ENCODE measurements around the gene THADA. TPM values are rescaled to one million over a fixed set of nuclear protein-coding genes. Genes with fewer than 3 reads are reported as not detected.

THADA gene
- total and polyA plus RNA-seq, 7 donors: 4.4 to 35.2 (median 20.2) TPM

DNA sequence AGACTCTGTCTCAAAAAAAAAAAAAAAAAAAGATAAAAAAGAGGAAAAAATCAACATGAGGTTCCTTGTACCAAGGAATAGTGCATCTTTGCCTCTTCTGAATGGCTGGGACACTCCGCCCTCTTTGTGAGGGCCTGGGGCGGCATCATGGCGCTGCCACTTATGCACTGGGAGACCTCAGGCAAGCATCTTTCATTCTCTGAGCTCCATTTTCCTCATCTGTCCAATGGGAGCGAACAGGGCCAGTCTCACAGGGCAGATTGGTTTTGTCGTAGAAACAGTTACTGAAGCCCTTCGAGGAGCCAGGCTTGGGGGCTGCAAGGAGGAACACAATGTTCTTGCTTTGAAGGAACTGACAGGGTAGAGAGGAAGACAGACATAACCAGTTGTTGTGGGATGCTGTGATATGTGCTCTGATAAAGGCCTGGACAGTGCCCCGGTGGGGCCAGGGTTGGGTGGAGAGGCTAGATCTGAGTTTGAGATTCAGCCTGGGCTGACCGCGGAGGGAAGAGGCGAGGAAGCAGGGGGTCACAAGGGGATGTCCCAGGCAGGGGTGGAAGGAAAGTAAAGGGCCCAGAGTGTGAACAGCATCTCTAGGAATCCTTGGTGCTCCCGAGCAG is 383.5 kb downstream of the THADA start:
- Histone ChIP-seq H3K27me3 (no peaks in the 10 kb centered on the region), H3K4me3 (no peak overlapping the region), H3K36me3 (no peaks in the 10 kb centered on the region), H3K4me1 (peaks cover 0 to 14% (median 13%) of the 10 kb centered on the region in 4 donors), H3K9me3 (no peaks in the 10 kb centered on the region), H3K27ac (peak overlapping the region in 2 of 4 donors; percentile 26 to 29)
- WGBS, 2 donors: 85 to 95% methylated on average over 11 of the region's 11 CpGs
- no peak for TF ChIP-seq POLR2AphosphoS5 (IDR thresholded peaks at IDR 0.05)
- TF ChIP-seq, protein P1, sequence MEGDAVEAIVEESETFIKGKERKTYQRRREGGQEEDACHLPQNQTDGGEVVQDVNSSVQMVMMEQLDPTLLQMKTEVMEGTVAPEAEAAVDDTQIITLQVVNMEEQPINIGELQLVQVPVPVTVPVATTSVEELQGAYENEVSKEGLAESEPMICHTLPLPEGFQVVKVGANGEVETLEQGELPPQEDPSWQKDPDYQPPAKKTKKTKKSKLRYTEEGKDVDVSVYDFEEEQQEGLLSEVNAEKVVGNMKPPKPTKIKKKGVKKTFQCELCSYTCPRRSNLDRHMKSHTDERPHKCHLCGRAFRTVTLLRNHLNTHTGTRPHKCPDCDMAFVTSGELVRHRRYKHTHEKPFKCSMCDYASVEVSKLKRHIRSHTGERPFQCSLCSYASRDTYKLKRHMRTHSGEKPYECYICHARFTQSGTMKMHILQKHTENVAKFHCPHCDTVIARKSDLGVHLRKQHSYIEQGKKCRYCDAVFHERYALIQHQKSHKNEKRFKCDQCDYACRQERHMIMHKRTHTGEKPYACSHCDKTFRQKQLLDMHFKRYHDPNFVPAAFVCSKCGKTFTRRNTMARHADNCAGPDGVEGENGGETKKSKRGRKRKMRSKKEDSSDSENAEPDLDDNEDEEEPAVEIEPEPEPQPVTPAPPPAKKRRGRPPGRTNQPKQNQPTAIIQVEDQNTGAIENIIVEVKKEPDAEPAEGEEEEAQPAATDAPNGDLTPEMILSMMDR (IDR thresholded peaks at IDR 0.05): no peak
- TF ChIP-seq POLR2A (IDR thresholded peaks at IDR 0.05): no peak
- no peak for TF ChIP-seq EP300 (IDR thresholded peaks at IDR 0.05)
- intact Hi-C loops (cut with DNase I): no loop called here
- no peak for DNase-seq

DNA sequence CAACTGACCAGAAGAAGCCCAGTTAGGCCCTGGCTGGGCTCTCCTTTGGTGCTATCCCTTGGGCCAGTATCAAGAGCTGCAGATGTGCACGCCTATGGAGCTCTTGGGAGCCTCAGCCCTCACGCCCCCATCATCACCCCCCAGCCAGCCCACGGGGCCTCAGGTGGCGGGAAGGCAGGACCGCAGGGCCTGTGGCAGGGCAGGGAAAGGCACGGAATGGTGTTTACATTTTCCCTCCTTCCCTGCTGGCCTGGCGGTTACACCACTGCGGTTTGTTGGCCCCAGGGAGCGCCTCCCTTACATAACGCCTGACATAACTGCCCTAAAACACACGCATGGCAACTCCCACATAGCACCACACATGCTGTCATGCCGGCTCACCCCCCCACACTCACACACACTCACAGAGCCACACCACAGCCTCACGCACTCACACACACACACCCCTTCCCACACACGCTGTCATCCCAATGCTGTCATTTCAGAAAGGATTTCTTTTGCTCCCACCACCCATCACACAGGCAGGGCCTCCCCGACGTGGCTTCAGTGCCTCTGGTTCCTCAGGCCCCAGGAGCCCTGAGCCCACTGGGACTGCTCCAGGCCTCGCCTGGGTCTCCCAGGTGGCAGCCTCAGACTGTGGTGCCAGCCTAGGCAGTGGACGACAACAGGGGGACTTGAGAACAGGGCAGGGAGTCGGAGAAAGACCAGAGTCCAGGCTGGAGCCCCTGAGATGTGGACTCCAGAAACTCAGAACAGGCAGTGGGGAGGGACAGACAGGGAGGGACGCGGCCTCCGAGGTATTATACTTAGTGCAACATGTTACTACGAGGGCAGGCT is 385.2 kb downstream of the THADA start:
- H3K27me3 ChIP-seq: no peaks in the 10 kb centered on the region
- intact Hi-C loops (cut with DNase I): no loop called here
- H3K4me3 ChIP-seq: no peak overlapping the region
- H3K27ac ChIP-seq: peak overlapping the region; percentile 45 to 55 (median 47)
- no peaks in the 10 kb centered on the region for H3K36me3 ChIP-seq
- peaks cover 0 to 14% (median 12%) of the 10 kb centered on the region in 4 donors for H3K4me1 ChIP-seq
- DNase-seq: peak; percentile 82
- TF ChIP-seq, protein P1 (IDR thresholded peaks at IDR 0.05): no peak
- TF ChIP-seq POLR2AphosphoS5 (IDR thresholded peaks at IDR 0.05): peak in 3 of 4 donors; percentile 8 to 50 (median 19)
- TF ChIP-seq POLR2A (IDR thresholded peaks at IDR 0.05): no peak
- no peak for TF ChIP-seq EP300 (IDR thresholded peaks at IDR 0.05)
- H3K9me3 ChIP-seq: no peaks in the 10 kb centered on the region
- 40 to 50% methylated on average over 23 of the region's 23 CpGs for WGBS, 2 donors

DNA sequence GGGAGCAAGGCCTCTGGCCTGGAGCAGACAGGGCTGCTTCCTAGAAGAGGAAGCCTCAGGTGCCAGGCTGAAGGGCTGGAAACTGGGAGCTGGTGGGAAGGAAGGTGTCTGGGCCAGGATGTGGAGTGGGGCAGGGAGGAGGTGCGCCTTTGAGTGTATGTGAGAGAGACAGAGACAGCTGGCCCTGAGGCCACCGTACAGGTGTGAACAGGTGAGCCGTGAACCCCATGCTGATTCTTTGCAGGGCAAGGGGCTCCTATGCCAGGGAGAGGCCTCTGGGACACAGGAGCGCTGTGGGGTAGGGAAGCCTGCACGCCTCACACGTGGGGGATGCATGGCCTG is 385.7 kb downstream of the THADA start:
- DNase-seq: no peak
- Histone ChIP-seq H3K9me3 (no peaks in the 10 kb centered on the region), H3K27me3 (no peaks in the 10 kb centered on the region), H3K27ac (peak overlapping the region in 2 of 4 donors; percentile 6 to 55), H3K4me1 (peaks cover 0 to 14% (median 12%) of the 10 kb centered on the region in 4 donors), H3K36me3 (no peaks in the 10 kb centered on the region), H3K4me3 (no peak overlapping the region)
- TF ChIP-seq EP300 (IDR thresholded peaks at IDR 0.05) (no peak), POLR2A (IDR thresholded peaks at IDR 0.05) (no peak), POLR2AphosphoS5 (IDR thresholded peaks at IDR 0.05) (no peak)
- TF ChIP-seq, protein P1 (IDR thresholded peaks at IDR 0.05): no peak
- WGBS, 2 donors: 65 to 78% methylated on average over 6 of the region's 6 CpGs
- intact Hi-C loops (cut with DNase I): no loop called here

DNA sequence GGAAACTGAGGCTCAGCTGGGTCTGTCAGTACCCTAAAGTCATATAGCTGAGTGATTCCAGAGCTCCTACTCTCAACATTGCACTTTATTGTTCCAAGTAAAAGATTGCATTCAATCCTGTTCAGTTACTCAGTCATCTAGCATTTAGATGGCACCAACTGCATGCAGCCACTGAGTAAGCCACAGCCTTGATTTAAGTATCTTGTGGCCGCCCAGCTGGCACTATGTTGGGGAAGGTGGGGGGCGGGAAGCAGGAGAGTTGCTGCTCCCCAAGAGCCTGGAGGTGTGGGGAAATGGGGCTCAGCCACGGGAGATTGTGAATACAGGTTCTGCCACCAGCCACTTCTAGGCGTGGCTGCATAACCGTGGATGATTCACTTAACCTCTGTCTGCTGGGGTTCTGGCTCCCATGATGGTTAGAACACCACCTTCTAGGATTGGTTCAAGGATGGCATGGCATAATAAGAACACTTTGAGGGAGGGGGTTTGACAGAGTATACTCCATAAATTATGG is 386.6 kb downstream of the THADA start:
- DNase-seq: no peak
- Histone ChIP-seq H3K9me3 (no peaks in the 10 kb centered on the region), H3K27ac (no peak overlapping the region), H3K4me3 (no peak overlapping the region), H3K36me3 (no peaks in the 10 kb centered on the region), H3K4me1 (peaks cover 0 to 14% (median 12%) of the 10 kb centered on the region in 4 donors), H3K27me3 (no peaks in the 10 kb centered on the region)
- TF ChIP-seq EP300 (IDR thresholded peaks at IDR 0.05) (no peak), POLR2A (IDR thresholded peaks at IDR 0.05) (no peak), POLR2AphosphoS5 (IDR thresholded peaks at IDR 0.05) (no peak)
- TF ChIP-seq, protein P1 (IDR thresholded peaks at IDR 0.05): no peak
- intact Hi-C loops (cut with DNase I): no loop called here
- 60 to 80% methylated on average over 5 of the region's 5 CpGs for WGBS, 2 donors
